ENCODE results near the gene POLG.
A peak's percentile ranks its signal among the peaks of the same experiment; 100 is the strongest.

POLG gene

DNA sequence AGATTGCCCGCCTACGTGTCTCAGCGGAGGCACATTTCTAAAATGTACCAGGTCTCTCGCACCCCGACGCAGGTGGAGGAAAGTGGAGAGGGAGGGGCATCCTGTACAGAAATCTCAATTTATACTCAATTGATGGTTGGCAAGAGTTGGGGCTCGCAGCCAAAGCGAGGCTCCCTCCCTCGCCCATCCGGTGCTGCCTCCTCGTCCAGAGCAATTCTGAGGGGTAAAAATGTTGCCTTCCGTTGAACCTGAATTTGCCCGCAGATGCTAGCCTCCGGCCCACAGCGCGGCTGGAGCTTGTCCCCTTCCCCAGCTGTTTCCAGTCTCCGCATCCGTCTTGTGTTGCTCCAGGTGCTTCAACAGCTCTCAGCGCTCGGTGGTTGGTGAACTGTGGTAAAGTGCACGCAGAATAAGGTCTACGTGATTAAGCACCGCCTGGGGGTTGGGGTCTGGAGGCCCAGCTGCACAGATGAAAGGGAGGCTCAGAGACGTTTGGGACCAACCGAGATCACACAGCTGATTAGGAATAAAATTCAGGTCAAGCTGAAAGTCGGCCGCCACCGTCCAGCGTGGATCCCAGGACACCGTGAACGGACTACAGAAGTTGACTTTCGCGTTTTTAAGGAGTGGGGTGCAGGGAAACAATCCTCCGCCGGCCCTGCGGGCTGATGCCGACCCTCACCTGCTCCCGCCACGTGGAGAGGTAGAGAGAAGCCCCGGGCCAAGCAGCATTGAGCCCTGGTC lies 846 bp upstream of the POLG start:
- peak overlapping the region; percentile 78 for H3K4me2 ChIP-seq
- no peak for TF ChIP-seq Cebpa-rat (IDR thresholded peaks at IDR 0.05)
- H3K9ac ChIP-seq, result peak overlapping the region; percentile 79
- peaks cover 30% of the 10 kb centered on the region for H3K36me3 ChIP-seq
- H3K27ac ChIP-seq, result peak overlapping the region; percentile 86
- H3K27me3 ChIP-seq, result no peaks in the 10 kb centered on the region
- peaks cover 54% of the 10 kb centered on the region for H3K4me1 ChIP-seq
- H3K9me3 ChIP-seq, result no peaks in the 10 kb centered on the region
- peaks cover 41% of the 10 kb centered on the region for H4K20me1 ChIP-seq
- H3K4me3 ChIP-seq, result peak overlapping the region; percentile 89

DNA sequence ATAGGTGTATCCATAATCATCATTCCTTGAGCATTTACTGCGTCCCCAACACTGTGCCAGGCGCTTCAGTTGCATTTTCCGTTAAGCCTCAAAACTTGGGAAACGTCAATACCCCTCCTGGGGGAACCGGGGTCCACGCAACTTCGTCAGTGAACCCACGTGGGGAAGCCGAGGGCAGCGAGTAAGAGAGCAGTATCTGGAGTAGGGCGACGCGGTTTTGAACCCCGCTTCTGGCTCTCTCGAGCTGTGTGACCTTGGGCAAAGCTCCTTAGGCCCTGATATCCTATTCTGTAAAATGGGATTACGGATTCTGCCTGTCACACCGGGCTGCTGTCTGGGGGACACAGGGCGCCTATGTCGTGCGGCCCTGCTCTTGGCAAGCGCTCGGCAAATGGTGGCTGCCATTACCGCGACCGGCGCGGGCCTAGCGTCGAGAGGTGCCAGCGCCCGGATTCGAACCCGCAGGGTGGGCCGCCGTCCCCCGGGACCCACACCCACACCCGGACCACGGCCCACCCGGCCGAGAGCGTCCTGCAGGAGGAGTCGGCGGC lies 590 bp downstream of the POLG start:
- Histone ChIP-seq H4K20me1 (peaks cover 55% of the 10 kb centered on the region), H3K27me3 (no peaks in the 10 kb centered on the region), H3K27ac (peak overlapping the region; percentile 98), H3K36me3 (peaks cover 44% of the 10 kb centered on the region), H3K4me3 (peak overlapping the region; percentile 89), H3K4me2 (peak overlapping the region; percentile 96), H3K4me1 (peaks cover 69% of the 10 kb centered on the region), H3K9ac (peak overlapping the region; percentile 96), H3K9me3 (no peaks in the 10 kb centered on the region)
- no peak for TF ChIP-seq Cebpa-rat (IDR thresholded peaks at IDR 0.05)

DNA sequence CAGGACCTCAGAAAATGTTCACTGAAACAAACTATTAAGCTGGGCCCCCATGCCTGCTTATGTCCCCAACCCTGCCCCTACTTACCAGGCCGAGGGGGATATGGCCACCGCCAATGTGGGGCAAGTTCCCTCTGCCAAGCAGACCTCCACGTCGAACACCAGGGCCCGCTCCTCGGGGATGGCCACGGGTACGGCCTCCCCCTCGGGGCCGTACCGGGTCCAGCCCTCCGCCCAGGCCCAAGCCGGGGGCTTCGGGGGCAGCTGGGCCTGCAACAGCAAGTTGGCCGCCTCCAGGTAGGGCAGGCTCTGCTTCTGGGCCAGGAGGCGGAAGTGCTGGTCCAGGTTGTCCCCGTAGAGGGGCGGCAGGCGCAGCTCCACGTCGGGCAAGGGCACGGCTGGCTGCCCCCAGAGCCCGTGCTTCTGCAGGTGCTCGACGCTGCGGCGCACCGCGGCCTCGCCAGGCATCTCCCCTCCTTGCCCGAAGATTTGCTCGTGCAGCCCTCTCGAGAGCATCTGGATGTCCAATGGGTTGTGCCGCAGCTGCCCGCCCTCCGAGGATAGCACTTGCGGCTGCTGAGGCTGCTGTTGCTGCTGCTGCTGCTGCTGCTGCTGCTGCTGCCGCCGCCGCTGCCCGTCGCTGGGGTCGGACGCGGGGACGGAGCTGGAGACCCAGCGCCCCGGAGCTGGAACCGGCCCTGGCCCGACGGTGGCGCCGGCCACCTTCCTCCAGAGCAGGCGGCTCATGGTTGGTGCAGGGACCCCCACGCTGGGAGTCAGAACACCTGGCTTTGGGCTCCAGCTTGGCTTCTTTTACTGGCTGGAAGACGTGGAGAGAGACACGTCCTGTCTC lies 1.4 kb downstream of the POLG start:
- Histone ChIP-seq H3K27me3 (no peaks in the 10 kb centered on the region), H3K9ac (peak overlapping the region; percentile 96), H3K9me3 (no peaks in the 10 kb centered on the region), H3K4me1 (peaks cover 71% of the 10 kb centered on the region), H3K27ac (peak overlapping the region; percentile 98), H3K4me3 (peak overlapping the region; percentile 89), H3K36me3 (peaks cover 52% of the 10 kb centered on the region), H3K4me2 (peak overlapping the region; percentile 96), H4K20me1 (peaks cover 63% of the 10 kb centered on the region)
- TF ChIP-seq Cebpa-rat (IDR thresholded peaks at IDR 0.05), result no peak

DNA sequence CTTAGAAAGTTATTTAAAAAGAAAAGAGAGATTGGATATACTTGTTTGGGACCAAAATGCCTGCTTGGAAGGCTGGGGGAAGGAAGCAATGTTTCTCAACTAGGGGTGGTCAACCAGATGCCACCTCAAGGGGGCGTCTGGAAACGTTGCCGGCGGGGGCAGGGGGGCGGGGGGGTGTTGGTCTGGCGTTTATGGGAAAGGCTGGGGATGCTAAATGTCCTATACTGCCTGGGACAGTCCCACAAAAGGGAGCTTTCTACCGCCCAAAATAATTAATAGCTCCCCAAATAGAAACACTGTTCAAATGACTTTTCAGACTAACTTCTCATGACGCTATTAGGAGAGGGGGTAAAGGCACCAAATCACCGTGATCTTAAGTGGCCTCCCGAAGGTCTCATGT lies 2.2 kb downstream of the POLG start:
- Histone ChIP-seq H3K4me2 (peak overlapping the region; percentile 96), H3K36me3 (peaks cover 60% of the 10 kb centered on the region), H3K4me1 (peaks cover 71% of the 10 kb centered on the region), H3K4me3 (peak overlapping the region; percentile 89; the same call in 1 of the 2 replicates), H3K9me3 (no peaks in the 10 kb centered on the region), H3K27ac (no peak overlapping the region), H3K27me3 (no peaks in the 10 kb centered on the region), H3K9ac (peak overlapping the region; percentile 96; the same call in 1 of the 2 replicates), H4K20me1 (peaks cover 71% of the 10 kb centered on the region)
- TF ChIP-seq Cebpa-rat (IDR thresholded peaks at IDR 0.05), result no peak

DNA sequence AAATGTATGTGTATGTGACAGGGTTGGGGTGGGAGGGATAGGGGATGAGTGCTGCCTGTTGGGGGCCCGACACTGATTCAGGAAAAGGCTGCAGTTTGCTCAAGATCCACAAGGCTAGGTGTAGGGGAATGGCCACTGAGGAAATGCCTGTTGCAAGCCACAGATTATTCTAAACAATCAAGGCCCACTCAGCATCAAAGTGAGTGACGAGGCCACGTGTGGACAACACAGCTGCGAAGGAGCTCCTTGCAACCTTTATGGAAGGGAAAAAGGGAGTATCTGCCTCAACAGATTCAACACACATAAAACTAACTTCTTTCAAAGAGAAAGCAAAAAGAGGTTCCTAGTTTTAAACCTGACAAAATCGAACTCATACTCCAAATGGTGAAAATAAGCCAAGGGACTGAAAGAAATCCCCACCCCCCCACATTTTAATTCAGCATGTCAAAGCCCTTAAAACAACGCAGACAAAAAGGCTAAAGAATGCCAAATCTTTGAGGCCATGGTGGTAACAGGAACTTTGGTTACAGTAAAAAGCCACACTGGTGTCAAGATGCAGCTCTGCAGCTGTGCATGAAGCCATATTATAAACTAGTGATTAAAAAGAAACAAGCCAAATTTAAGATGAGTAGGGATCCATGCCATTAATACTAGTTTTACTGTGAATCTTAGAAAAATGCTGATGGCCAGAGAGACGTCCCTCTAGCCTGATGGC lies 3.6 kb downstream of the POLG start:
- Histone ChIP-seq H3K27ac (no peak overlapping the region), H3K36me3 (peaks cover 74% of the 10 kb centered on the region), H3K4me1 (peaks cover 72% of the 10 kb centered on the region), H3K9ac (peak overlapping the region; percentile 50), H3K9me3 (no peaks in the 10 kb centered on the region), H3K4me3 (0 out of 2 replicates have a peak overlapping the region, but pooled peaks have one; percentile 45), H3K4me2 (peak overlapping the region; percentile 96), H3K27me3 (no peaks in the 10 kb centered on the region), H4K20me1 (peaks cover 85% of the 10 kb centered on the region)
- TF ChIP-seq Cebpa-rat (IDR thresholded peaks at IDR 0.05), result no peak

DNA sequence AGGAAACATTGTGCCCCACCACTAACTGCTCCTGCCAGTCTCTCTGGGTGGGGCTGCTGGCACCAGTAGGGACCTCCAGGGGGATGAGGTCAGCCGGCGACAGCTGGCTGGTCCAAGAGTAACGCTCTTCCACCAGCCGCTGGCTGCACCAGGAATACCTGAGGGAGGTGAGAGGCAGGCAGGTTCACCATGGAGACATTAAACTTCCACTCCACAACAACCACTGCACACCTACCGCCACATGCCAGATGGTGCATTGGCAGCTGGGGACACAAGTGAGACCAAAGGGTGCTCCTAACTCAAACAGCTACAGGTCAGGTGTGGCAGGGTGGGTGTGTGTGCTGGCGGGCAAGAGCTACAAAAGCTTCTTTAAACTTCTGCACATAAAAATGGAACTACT lies 4.5 kb downstream of the POLG start:
- peaks cover 94% of the 10 kb centered on the region for H4K20me1 ChIP-seq
- peak overlapping the region; percentile 96 for H3K4me2 ChIP-seq
- peaks cover 83% of the 10 kb centered on the region for H3K36me3 ChIP-seq
- H3K27me3 ChIP-seq, result no peaks in the 10 kb centered on the region
- no peak overlapping the region for H3K4me3 ChIP-seq
- no peak overlapping the region for H3K27ac ChIP-seq
- H3K9ac ChIP-seq, result 0 out of 2 replicates have a peak overlapping the region, but pooled peaks have one; percentile 25
- H3K9me3 ChIP-seq, result no peaks in the 10 kb centered on the region
- no peak for TF ChIP-seq Cebpa-rat (IDR thresholded peaks at IDR 0.05)
- peaks cover 72% of the 10 kb centered on the region for H3K4me1 ChIP-seq

DNA sequence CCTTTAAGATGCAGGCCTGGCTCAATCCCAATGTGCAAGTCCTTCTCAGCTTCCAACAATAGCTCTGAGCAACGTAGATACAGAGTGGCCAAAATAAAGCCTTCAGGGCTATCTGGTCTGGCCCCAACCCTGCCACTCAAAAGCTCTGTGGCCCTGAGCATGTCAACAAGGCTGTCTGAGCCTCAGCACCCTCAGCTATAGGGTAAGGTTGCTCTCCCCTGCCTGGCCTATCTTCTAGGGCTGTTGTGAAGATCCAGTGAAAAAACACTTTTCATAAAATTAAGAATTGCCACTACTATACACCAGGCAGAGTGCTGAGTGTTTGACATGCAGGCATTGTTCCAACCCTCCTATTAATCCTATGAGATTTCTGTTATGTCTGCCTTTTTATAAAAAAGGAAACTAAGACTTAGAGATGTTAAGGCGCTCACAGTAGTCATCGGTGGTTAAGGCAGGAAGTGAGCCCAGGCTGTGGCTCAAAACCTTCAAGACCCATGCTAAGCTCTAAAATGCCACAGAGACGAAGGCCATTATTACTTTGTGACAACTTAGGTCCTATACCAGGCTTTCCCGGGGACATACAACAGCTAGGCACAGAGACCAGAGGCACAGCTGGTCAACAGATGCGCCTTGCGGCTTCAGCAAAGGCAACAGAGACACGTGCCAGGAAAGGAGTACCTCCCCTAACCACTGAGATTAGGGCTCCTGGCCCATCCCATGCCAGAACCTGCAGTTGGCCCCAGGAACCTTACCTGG lies 5.1 kb downstream of the POLG start:
- Histone ChIP-seq H3K4me3 (no peak overlapping the region), H3K27me3 (no peaks in the 10 kb centered on the region), H3K36me3 (peaks cover 88% of the 10 kb centered on the region), H3K27ac (no peak overlapping the region), H3K4me2 (peak overlapping the region; percentile 96), H4K20me1 (peaks cover 97% of the 10 kb centered on the region), H3K9ac (0 out of 2 replicates have a peak overlapping the region, but pooled peaks have one; percentile 25), H3K4me1 (peaks cover 76% of the 10 kb centered on the region), H3K9me3 (no peaks in the 10 kb centered on the region)
- TF ChIP-seq Cebpa-rat (IDR thresholded peaks at IDR 0.05), result no peak

DNA sequence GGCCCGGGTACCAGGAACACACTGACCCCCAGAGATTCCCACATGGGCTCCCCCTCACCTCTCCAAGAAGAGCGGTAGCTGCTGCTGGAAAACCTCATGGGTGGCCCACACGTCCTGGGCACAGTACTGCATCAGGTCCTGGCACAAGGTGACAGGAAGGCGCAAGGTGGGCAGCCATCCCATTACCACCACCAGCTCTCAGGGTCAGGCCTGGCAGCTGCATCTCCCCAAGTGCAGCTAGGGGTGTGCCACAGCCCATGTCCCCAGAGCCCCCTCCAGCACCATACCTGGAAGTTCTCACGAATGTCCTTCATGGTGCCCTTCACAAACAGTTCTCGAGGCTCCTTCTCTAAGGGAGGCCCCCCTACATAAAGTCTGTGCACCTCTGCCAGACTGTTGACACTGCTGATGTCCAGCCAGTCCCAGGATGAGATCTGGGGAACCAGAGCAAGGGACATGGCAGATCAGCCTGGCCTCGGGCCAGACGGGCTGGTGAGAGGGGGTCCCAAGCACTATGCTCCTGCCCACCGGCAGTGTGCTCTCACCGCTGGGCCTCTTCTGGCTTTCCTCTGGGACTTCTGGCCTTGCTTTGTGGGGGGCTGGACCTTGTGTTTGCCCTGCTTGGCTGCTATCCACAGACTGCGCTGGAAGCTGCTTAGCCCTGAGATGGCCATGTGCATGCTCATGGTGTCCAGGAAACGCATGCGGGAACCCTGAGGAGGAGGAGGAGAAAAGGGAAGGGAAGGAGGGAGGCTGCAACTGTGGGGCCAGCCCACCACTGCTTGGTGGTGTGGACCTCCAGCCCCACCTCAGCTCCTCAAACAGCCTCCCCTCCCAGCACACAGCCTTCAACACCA lies 6.0 kb downstream of the POLG start:
- Histone ChIP-seq H3K9ac (no peak overlapping the region), H3K27me3 (no peaks in the 10 kb centered on the region), H3K4me2 (no peak overlapping the region; the same call in 1 of the 2 replicates), H3K9me3 (no peaks in the 10 kb centered on the region), H3K36me3 (peaks cover 97% of the 10 kb centered on the region), H3K27ac (no peak overlapping the region), H3K4me1 (peaks cover 81% of the 10 kb centered on the region), H3K4me3 (no peak overlapping the region), H4K20me1 (peaks cover 97% of the 10 kb centered on the region)
- TF ChIP-seq Cebpa-rat (IDR thresholded peaks at IDR 0.05), result no peak
